Left ventricle myocardium inferior (tissue), 1 donor: ENCODE data around the gene SIK3. TPM values are rescaled to one million over a fixed set of nuclear protein-coding genes. Genes with fewer than 3 reads are reported as not detected.

Source experiments
- DNase-seq: peaks from one replicate; pipeline ENCODE4 v3.0.0-alpha.2; 2020
- H3K27ac ChIP-seq: fragments of 200-600 bp; replicated peaks from 2 replicates; pipeline ENCODE4 v1.8.0; 2021
- H3K27me3 ChIP-seq: fragments of 200-600 bp; 2 replicates; pipeline ENCODE4 v1.8.0; 2021; ENCODE audit warnings: low read depth
- H3K36me3 ChIP-seq: fragments of 200-600 bp; 2 replicates; pipeline ENCODE4 v1.8.0; 2021
- H3K4me1 ChIP-seq: fragments of 200-600 bp; 2 replicates; pipeline ENCODE4 v1.8.0; 2021
- H3K4me3 ChIP-seq: fragments of 200-600 bp; 2 replicates; pipeline ENCODE4 v1.8.0; 2021; ENCODE audit warnings: mild to moderate bottlenecking, moderate library complexity
- H3K9me3 ChIP-seq: fragments of 200-600 bp; replicated peaks from 2 replicates; pipeline ENCODE4 v1.8.0; 2021
- CTCF ChIP-seq: fragments of 200-600 bp; IDR thresholded peaks from 2 replicates; pipeline ENCODE4 v1.8.0; 2021; ENCODE audit warnings: antibody characterized with exemption, mild to moderate bottlenecking, borderline replicate concordance
- intact Hi-C: fragments of 100-400 bp; cut with micrococcal nuclease; formaldehyde crosslinking; loops from one replicate; pipeline ENCODE4 v1.11.0; 2022
- total RNA-seq: library from RNA; stranded (reverse); fragmentation: NEBNext Ultra II Directional; extraction: Animal tissue kit (Norgen Biotek cat#: 25700); gene quantifications from one replicate; pipeline ENCODE4 v1.2.1, GENCODE V29; 2021
- donor health status: DM: no; HTN: yes; CAD: no; lungs with severe emphysema.

Gene SIK3
- total RNA-seq, 1 donor from 2014 or later: 36.3 TPM

- DNase-seq: no peak
- no peak for TF ChIP-seq CTCF
- H3K36me3 ChIP-seq: no peaks in the 10 kb centered on the region
- H3K4me3 ChIP-seq: no peak overlapping the region
- intact Hi-C loops: no loop called here
- peaks cover 81% of the 10 kb centered on the region for H3K4me1 ChIP-seq
- H3K27me3 ChIP-seq: no peaks in the 10 kb centered on the region
- no peak overlapping the region for H3K27ac ChIP-seq
- H3K9me3 ChIP-seq: no peaks in the 10 kb centered on the region
Measured at GRCh38 chr11:117074119-117074518, 24.1 kb downstream of the SIK3 start.

GRCh38 chr11:117073539-117073938, 24.7 kb downstream of the SIK3 start:
- no peak overlapping the region for H3K4me3 ChIP-seq
- H3K27me3 ChIP-seq: no peaks in the 10 kb centered on the region
- TF ChIP-seq CTCF: no peak
- peaks cover 82% of the 10 kb centered on the region for H3K4me1 ChIP-seq
- DNase-seq: no peak
- no peaks in the 10 kb centered on the region for H3K9me3 ChIP-seq
- intact Hi-C loops: no loop called here
- H3K36me3 ChIP-seq: no peaks in the 10 kb centered on the region
- no peak overlapping the region for H3K27ac ChIP-seq

GRCh38 chr11:117072517-117073461, 25.4 kb downstream of the SIK3 start:
- Histone ChIP-seq H3K36me3 (no peaks in the 10 kb centered on the region), H3K27ac (peak overlapping the region; percentile 33), H3K4me1 (peaks cover 79% of the 10 kb centered on the region), H3K9me3 (no peaks in the 10 kb centered on the region), H3K27me3 (no peaks in the 10 kb centered on the region), H3K4me3 (no peak overlapping the region)
- no peak for DNase-seq
- TF ChIP-seq CTCF: no peak
- intact Hi-C loops: no loop called here

GRCh38 chr11:117071344-117071787, 26.9 kb downstream of the SIK3 start:
- peaks cover 64% of the 10 kb centered on the region for H3K4me1 ChIP-seq
- no peaks in the 10 kb centered on the region for H3K27me3 ChIP-seq
- H3K4me3 ChIP-seq: no peak overlapping the region
- no peak for TF ChIP-seq CTCF
- peak overlapping the region; percentile 33 for H3K27ac ChIP-seq
- H3K9me3 ChIP-seq: no peaks in the 10 kb centered on the region
- no peak for DNase-seq
- intact Hi-C loops: no loop called here
- no peaks in the 10 kb centered on the region for H3K36me3 ChIP-seq

- Histone ChIP-seq H3K9me3 (no peaks in the 10 kb centered on the region), H3K27ac (no peak overlapping the region), H3K27me3 (no peaks in the 10 kb centered on the region), H3K36me3 (no peaks in the 10 kb centered on the region), H3K4me1 (peaks cover 62% of the 10 kb centered on the region), H3K4me3 (no peak overlapping the region)
- DNase-seq: no peak
- intact Hi-C loops: no loop called here
- TF ChIP-seq CTCF: no peak
Measured at GRCh38 chr11:117070016-117070415, 28.2 kb downstream of the SIK3 start.
